Central memory CD4-positive, alpha-beta T cell (primary cell): ENCODE results near the gene TMEM151B.

Experiments
- DNase-seq: peaks from one replicate; pipeline ENCODE4 v3.0.0; 2022

The TMEM151B gene

GRCh38 chr6:44233567-44234100 is 36.6 kb upstream of the TMEM151B start:
- DNase-seq, result no peak

DNA sequence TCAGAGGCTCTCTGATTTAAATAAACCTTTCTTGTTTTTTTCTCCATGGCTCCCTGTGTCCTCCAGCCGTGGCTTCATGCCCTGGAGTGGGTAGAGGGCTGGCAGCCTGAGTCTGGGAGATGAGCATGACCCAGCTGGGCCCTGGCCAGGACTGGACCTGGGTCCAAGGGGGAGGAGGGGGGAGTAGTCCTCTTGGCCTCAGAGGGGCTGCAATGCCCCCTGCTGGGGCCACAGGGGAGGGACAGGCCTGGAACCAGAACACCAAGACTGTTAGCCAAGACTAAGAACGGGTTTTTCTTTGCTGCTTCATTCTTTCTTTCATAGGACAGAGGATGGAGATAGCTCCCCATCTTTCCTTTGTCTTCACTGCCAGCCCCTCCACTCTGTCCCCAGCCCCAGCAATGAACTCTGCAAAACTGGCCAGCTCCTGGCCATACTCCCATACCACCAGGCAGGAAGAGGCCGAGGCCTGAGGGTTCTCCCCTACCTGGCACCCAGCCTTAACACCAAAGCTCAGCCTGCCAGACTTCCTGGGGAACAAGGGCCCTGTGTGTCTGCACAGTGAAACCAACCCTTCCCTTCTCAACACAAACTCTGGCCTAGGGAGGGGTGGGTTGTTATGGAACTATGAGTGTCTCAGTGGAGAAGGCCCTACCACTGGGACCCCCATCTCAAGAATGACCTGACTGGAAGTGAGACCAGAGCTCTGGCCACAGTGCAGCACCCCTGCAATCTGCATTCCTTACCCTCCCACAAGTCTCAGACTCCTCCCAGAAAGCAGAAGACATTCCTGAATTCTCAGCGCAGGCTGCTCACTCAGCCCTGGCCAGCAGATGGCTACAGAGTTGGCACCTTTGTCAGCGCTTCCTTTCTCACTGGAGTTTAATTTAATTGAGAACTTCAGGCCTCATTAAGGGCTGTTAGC is 35.9 kb upstream of the TMEM151B start:
- DNase-seq, result no peak

DNA sequence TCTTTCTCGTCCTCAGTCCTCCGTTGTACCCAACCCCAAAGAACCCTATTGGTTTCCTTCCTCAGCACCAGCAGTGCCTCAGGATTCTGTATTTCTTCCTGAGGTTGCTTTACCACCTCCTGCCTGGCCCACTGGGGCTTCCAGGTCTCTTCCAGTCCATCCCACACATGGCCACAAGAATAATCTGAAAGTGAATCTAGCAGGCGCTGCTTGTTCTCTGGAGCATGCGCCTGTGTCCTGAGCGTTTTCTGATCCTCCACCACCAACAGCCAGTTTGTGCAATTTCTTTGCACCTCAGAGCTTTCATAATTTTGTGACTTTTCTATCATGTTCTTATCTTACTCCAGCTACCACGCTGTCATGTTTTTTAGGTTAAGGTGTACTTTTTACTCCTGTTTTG is 35.0 kb upstream of the TMEM151B start:
- DNase-seq, result no peak

DNA sequence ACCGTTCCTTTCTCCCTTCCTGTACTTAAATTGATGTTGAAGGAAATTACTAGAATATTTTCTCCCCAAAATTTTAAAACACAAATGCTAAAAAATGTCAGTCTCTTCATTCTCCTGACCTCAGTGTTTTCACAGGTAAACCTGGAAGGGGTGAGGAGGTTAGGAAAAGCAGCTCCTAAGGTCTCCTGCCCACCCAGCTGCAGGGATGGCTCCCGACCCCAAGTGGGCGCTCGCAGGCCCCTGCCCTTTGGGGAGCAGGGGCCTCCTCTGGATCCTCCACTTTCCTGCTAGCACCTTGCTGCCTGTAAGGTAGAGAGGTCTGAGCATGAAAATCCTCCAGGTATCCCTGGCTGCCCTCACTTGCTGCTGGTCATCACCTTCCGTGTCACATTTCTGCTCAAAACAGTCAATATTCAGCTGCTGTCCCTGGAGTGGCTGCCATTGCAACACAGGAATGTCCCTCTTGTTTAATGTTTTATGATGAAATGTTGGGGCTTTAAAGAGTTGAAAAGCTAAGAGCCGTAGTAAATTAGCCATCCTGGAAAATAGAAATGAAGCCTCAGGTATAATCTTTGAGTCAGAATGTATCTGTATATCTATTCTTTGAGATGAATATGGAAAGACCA is 34.2 kb upstream of the TMEM151B start:
- DNase-seq, result no peak

- peak; percentile 43 for DNase-seq
Observed at GRCh38 chr6:44237021-44237812, 33.0 kb upstream of the TMEM151B start.

GRCh38 chr6:44237813-44238433 is 32.3 kb upstream of the TMEM151B start:
- peak; percentile 73 for DNase-seq

DNA sequence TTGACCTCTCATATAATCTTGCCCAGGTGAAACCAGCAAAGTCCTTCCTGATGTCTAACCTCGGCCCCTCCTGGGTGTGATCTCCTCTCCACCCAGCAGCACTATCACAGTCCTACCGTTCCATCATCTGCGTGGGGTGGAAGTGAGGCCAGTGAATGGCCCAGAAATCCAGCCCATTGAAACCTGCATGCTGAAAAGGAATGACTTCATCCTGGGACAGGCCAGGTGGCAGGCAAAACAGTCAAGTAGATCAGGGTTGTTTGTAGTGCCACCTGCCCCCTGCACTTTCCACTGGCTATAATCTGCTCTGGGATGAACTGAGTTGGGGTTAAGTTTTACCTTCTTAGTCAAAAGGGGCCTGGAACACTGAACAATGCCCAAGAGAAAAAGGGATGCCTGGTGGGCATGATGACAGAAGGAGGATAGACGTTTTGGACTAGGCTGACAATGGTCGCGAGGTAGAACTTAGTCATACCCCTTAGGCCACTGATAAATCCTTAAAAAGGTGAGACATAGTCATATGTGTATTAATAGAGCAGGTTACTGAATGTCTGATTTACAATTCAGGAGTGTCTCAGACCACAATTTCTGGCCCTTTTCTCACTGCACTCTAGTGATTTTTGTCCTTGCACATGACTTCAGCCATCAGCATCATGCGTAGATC is 31.4 kb upstream of the TMEM151B start:
- no peak for DNase-seq

DNA sequence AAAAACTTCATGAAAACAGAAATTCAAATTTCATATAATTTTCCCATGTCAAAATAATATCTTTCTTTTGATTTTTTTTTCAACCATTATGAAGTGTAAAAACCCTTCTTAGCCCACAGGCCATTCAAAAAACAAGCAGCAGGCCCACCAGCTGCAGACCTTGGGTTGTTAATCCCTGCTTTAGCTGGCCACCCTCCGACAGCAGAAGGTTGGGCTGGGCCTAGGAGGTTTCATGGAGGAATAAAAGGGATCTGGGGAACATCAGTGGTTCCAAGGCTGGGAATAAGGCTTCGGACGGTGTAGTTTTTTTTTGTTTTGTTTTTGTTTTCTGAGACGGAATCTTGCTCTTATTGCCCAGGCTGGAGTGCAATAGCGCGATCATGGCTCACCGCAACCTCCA is 26.9 kb upstream of the TMEM151B start:
- no peak for DNase-seq

GRCh38 chr6:44245391-44245911 is 24.8 kb upstream of the TMEM151B start:
- DNase-seq, result no peak

GRCh38 chr6:44245912-44246662 is 24.2 kb upstream of the TMEM151B start:
- peak; percentile 76 for DNase-seq

DNA sequence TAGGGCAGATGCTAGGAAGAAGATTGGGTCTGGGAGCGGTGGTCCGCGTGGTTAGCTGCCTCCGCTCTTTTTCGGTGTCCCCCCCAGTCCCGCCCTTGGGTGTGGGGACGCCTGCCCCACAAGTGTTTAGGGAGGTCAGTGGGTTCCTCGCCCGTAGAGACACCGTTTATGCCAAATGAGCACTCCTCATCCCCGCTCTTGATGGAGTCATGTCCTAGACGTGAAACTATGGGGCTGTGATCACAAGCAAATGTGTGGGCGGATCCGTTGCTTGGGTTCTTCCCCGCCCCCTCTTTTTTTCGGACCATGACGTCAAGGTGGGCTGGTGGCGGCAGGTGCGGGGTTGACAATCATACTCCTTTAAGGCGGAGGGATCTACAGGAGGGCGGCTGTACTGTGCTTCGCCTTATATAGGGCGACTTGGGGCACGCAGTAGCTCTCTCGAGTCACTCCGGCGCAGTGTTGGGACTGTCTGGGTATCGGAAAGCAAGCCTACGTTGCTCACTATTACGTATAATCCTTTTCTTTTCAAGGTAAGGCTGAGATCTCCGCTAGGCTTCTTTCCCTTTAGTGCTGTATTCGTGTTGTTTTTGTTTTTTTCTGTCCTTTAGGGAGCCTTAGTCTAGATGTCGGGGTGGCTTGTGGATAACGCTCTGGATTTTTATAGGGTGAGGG is 23.4 kb upstream of the TMEM151B start, which contains the start of gene HSP90AB1:
Gene HSP90AB1 (plus strand): TSS at position 439 of the 675 bp plus-strand sequence. CDS start 1,529 bp downstream, outside the sequence.
- DNase-seq, result peak; percentile 98

DNA sequence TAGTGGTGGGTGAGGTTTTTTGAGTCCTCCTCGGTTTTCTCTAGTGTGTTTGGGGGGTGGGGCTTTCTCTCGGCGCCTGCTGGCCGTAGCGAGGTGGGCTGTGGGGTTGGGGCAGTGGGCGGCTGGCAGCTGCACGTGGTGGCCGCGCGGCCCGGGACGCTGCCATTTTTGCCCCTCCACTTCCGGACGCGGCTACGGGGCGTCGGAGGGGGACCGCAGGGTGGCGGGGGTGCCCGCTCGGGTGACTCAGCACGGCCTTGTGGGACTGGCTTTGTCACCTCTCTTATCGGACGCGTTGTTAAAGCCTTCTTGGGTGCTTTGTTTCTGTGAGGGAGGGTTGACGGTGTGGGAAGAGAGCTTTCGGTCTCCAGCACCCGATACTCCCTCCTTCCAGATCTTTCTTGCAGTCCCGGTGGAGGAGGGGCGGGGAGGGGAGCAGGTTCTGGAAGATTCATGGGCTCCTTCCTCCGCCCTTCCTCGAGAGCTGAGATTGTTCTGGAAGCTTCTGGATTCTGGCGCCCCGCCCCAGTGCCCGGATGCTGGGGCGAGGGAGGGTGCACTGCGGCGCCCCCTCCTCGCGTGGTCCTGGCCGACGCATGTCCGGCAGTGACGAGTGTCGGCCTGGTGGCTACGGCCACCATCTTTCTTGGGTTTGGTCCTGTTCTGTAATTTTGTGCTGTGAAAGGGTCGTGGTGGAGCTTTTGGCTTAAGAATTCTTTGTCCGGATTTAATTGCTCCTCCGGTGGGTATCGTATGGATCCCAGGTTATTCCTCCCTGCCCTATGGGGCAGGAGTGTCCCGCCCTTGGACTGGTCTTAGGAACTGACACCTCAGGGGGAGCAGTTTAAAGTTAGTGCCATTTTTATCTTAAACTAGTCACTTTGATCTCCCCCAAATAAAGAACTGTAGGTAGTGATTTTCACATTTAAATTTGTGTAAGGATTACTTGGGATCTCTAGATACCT is 22.6 kb upstream of the TMEM151B start:
- DNase-seq, result peak; percentile 83

DNA sequence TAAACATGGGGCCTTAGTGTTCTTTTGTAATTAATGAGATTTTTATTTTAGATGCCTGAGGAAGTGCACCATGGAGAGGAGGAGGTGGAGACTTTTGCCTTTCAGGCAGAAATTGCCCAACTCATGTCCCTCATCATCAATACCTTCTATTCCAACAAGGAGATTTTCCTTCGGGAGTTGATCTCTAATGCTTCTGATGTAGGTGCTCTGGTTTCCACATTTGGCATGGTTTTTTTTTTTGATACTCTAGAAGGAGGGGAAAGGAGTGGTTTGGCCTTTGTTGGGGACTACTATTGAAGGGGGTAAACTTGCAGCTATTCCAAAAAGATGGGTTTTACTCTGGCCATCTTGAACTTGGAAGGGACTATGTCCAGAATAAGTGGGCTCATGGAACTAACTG is 21.7 kb upstream of the TMEM151B start:
- no peak for DNase-seq

- DNase-seq, result no peak
Observed at GRCh38 chr6:44249082-44249748, 21.0 kb upstream of the TMEM151B start.

DNA sequence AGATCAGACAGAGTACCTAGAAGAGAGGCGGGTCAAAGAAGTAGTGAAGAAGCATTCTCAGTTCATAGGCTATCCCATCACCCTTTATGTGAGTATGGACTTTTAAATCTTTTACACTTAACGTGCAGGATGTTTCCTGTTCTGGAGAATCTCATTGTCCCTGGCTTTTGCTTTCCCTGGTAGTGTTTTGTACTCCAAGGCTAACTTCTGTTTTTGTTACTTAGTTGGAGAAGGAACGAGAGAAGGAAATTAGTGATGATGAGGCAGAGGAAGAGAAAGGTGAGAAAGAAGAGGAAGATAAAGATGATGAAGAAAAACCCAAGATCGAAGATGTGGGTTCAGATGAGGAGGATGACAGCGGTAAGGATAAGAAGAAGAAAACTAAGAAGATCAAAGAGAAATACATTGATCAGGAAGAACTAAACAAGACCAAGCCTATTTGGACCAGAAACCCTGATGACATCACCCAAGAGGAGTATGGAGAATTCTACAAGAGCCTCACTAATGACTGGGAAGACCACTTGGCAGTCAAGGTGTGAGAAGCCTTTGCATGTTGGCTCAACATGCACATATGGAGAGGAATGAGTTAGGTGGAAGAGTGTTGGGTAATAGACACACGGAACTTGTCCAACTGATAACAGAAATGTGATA is 20.1 kb upstream of the TMEM151B start:
- no peak for DNase-seq

GRCh38 chr6:44250718-44251123 is 19.5 kb upstream of the TMEM151B start:
- DNase-seq, result no peak

- no peak for DNase-seq
Observed at GRCh38 chr6:44251576-44252524, 18.4 kb upstream of the TMEM151B start.
